Stomach smooth muscle (tissue), 2 donors: ENCODE results near the gene BACH2.

Source experiments
- H3K27ac ChIP-seq: one replicate; pipeline ENCODE4 v1.7.0; 2013; ENCODE audit warnings: mild to moderate bottlenecking, low read length, inconsistent platforms
- H3K27me3 ChIP-seq, 2 donors: one replicate each; pipeline ENCODE4 v1.7.0; 2013; ENCODE audit warnings: low read length in 2 of 2; ENCODE audit not compliant: insufficient read depth in 2 of 2, control insufficient read depth in 1 of 2
- H3K36me3 ChIP-seq, 2 donors: one replicate each; pipeline ENCODE4 v1.7.0; 2013; ENCODE audit warnings: low read length in 2 of 2; ENCODE audit not compliant: control insufficient read depth in 2 of 2, insufficient read depth in 2 of 2
- H3K4me1 ChIP-seq: one replicate; pipeline ENCODE4 v1.7.0; 2013; ENCODE audit warnings: low read length; ENCODE audit not compliant: control insufficient read depth, insufficient read depth
- H3K4me3 ChIP-seq, 2 donors: one replicate each; pipeline ENCODE4 v1.7.0; 2013; ENCODE audit warnings: low read length in 2 of 2
- H3K9ac ChIP-seq, 2 donors: one replicate each; pipeline ENCODE4 v1.7.0; 2013; ENCODE audit warnings: low read length in 2 of 2, mild to moderate bottlenecking in 1 of 2
- H3K9me3 ChIP-seq, 2 donors: one replicate each; pipeline ENCODE4 v1.7.0; 2013; ENCODE audit warnings: low read length in 2 of 2; ENCODE audit not compliant: control insufficient read depth in 2 of 2
- donor health status: healthy.
- donor health status: Pancreatic carcinoma.

Gene BACH2

DNA sequence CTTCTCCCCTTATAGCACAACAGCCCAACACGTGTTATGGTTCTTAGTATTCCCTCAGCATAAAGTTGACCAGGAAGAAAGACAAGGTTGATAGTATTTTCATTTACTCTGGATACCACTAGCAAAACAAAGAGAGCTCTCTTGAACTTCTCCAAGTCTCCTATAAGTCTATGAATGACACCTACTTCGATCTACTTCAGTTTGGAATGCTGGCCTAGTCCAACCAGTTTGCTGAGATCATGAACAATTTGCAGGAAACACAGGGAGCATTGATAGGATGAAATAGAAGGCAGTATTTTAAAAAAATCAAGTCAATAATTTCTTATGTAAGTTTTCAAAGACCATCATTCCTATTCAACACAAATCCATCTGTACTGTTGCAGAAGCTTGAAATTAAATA is 308.8 kb downstream of the BACH2 start:
- no peaks in the 10 kb centered on the region for H3K9me3 ChIP-seq
- H3K27ac ChIP-seq: no peak overlapping the region
- peaks cover 0 to 5% of the 10 kb centered on the region in 2 donors for H3K27me3 ChIP-seq
- H3K36me3 ChIP-seq: no peaks in the 10 kb centered on the region
- H3K4me1 ChIP-seq: no peaks in the 10 kb centered on the region
- H3K9ac ChIP-seq: no peak overlapping the region
- H3K4me3 ChIP-seq: no peak overlapping the region

DNA sequence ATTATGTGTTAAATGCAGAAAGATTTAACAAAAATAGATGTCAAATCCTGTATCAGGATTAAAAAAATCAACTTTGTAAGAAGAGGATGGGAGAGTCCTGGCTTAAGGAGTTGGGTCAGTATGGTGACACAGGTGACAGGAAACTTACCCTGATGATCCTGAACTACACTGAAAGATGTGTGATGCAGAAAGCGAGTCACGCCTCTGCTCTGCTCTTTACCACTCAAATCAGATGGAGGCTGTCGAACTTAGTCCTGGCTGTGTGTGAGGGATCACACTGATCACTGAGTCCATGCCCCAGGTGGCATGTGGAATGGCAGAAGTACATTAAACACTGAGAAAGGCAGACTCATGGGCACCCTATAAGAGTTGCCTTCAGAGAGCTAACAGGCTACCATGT is 309.5 kb downstream of the BACH2 start:
- Histone ChIP-seq H3K36me3 (no peaks in the 10 kb centered on the region), H3K27me3 (peaks cover 0 to 5% of the 10 kb centered on the region in 2 donors), H3K9me3 (no peaks in the 10 kb centered on the region), H3K27ac (no peak overlapping the region), H3K9ac (no peak overlapping the region), H3K4me1 (no peaks in the 10 kb centered on the region), H3K4me3 (no peak overlapping the region)

DNA sequence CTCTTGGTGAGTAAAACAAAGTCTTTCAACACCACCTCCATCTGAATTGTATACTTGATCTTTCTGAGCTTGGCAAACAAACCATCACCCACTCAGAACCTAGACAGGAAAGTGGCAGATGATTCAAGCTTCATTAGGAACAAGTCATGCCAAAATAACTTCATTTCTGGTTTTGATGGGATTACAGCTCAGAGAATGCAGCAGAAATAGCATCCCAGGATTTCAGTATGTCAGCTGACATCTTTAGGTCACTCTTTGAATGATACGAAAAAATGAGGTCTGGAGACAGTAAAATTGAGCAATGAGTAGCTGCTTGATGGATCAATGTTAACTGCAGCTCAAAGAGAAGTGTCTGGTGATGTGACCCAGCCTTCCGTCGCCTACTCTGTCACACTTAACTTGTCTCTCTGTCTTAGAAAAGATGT is 310.0 kb downstream of the BACH2 start:
- peaks cover 0 to 5% of the 10 kb centered on the region in 2 donors for H3K27me3 ChIP-seq
- H3K27ac ChIP-seq: no peak overlapping the region
- no peak overlapping the region for H3K9ac ChIP-seq

DNA sequence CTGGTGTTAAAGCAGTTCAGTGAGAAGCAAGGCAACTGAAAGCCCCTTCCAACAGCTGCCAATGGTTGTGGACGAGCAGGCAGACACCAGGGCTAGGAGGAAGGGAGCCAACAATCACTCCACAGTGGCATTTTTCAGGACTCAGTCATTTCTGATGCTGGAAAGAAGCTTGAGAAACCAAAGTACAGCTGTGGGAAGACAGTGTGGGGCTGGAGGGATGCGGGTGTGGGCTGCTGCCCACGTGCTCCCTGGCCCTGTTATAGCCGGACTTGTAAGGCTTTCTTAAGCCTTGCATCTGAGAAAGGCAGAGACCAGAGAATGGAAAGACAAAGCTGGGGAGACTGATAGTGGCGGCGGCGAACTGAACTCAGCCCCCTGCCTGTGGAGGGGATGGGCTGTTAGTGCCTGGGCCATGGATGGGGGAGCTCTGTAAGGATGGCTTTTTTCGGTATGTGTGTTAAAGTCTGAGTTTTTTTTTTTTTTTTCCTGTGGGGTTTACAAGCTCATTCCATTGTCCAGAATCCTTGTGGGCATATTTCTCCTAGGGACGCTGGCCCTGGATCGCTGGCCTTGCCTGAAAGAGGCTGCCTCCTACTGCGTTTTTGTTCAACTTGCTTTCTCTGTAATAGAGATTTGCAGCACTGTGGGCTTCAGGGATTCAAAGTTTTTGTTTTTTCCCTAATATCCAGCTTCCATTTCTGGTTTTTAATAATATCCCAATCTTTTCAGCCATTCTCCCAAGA is 310.7 kb downstream of the BACH2 start:
- peaks cover 0 to 5% of the 10 kb centered on the region in 2 donors for H3K27me3 ChIP-seq
- H3K4me1 ChIP-seq: no peaks in the 10 kb centered on the region
- H3K9ac ChIP-seq: no peak overlapping the region
- H3K4me3 ChIP-seq: no peak overlapping the region
- H3K36me3 ChIP-seq: no peaks in the 10 kb centered on the region
- H3K27ac ChIP-seq: no peak overlapping the region
- H3K9me3 ChIP-seq: no peaks in the 10 kb centered on the region

More for the DNA sequence above, 310.0 kb downstream of the BACH2 start:
- Histone ChIP-seq H3K36me3 (no peaks in the 10 kb centered on the region), H3K4me3 (no peak overlapping the region), H3K4me1 (no peaks in the 10 kb centered on the region), H3K9me3 (no peaks in the 10 kb centered on the region)

DNA sequence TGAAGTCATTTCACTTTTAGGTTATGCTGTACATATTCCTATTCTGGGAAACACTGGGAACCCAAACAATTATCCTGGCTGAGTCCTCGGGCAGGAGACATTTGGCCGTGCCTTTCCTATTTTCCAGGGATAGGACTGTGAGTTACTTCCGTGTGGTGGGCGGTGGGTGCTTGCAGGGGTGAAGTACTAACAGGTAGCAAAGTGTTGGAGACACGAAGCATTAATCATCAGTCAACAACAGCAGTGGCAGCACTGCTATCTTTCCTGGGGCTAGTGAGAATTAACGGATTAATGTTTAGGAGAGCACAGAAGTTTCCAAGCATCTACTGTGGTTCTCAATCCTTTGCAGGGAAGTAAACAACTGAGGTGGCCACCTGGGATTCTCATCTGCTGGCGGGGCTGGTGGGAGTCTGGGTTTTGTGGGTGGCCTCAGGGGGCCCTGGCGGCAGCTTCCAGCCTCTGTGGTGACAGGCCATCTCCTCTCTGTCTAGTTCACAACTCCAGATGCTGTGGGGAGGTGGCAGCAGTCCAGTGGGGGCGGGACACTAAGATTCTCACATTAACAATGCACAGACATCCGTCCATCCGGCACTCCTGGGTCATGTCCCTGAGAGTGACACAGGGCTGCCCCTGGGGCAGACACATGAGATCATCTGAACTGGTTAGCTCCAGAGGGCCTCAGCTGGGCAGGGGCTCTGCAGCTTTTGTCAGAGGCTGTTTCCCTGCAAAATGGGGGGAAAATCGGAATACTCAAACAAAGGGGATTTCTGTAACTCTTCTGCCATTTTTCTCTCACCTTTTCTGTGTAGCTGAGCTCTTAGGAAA is 311.5 kb downstream of the BACH2 start:
- Histone ChIP-seq H3K36me3 (no peaks in the 10 kb centered on the region), H3K27me3 (peaks cover 0 to 5% of the 10 kb centered on the region in 2 donors), H3K4me3 (no peak overlapping the region), H3K9me3 (no peaks in the 10 kb centered on the region), H3K4me1 (no peaks in the 10 kb centered on the region), H3K9ac (no peak overlapping the region), H3K27ac (no peak overlapping the region)

DNA sequence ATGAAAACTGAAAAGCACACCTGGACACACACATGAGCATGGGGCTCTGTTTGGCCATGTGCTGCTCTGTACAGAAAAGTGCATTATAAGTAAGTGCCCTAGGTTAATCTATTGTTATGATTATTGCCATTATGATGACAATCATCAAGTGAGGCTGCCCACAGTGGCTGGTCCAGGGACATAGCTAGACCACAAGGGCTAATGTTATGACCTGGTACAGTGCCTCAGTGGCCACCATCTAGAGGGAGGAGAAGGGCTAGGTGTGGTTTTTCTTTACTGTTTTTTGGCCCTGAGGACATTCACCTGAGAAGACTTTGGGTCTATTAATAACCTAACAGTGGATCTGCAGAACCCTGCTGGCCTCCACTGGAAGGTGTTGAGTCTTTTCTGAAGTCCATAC is 316.3 kb downstream of the BACH2 start:
- Histone ChIP-seq H3K4me1 (no peaks in the 10 kb centered on the region), H3K4me3 (no peak overlapping the region), H3K27me3 (peaks cover 0 to under 1% of the 10 kb centered on the region in 2 donors), H3K9me3 (no peaks in the 10 kb centered on the region), H3K27ac (no peak overlapping the region), H3K36me3 (no peaks in the 10 kb centered on the region), H3K9ac (no peak overlapping the region)

DNA sequence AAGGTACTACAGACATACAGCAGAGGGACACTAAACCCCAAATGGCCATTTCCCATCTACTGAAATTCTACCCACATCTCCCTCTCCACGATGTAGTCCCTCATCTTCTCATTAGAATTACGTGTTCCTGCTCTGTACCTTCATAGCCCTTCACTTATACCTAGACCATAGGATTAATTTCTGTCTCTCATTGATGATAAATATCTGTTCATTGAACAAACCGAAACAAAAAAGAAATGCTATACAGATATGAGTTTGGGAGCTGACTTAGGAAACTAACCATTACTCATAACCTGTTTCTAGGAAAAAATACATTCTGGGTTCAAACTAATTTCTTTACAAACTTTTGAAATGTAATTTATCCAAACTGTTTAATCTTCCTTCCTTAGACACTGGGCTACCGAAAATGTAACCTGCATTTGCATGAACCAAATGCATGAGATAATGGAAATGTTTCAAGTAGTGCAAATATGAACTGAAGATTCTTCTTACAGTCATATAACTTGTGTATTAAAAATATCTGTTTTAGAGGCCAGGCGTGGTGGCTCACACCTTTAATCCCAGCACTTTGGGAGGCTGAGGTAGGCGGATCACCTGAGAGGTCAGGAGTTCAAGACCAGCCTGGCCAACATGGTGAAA is 317.0 kb downstream of the BACH2 start:
- Histone ChIP-seq H3K36me3 (no peaks in the 10 kb centered on the region), H3K27ac (no peak overlapping the region), H3K4me3 (no peak overlapping the region), H3K9me3 (no peaks in the 10 kb centered on the region), H3K9ac (no peak overlapping the region), H3K4me1 (no peaks in the 10 kb centered on the region), H3K27me3 (no peaks in the 10 kb centered on the region)

DNA sequence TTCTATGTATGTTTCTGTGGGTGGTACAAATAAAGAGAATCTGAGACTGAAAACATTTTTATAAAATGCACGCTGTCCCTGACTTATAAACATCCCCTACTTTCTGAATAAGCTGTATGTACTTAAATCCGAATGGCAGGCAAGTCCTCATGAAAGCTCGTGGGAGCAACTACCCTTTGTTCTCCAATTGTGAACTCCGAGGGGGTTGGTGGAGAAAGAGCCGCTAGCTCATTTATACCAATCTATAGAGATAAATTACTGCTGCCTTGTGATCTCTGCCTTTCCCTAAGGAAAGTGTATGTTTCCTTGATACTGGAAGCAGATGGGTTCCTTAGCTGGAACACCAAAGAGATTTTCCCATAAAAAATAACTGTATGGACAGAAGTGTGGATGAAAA is 317.9 kb downstream of the BACH2 start:
- Histone ChIP-seq H3K4me3 (no peak overlapping the region), H3K36me3 (no peaks in the 10 kb centered on the region), H3K9ac (no peak overlapping the region), H3K27ac (no peak overlapping the region), H3K27me3 (no peaks in the 10 kb centered on the region), H3K9me3 (no peaks in the 10 kb centered on the region), H3K4me1 (no peaks in the 10 kb centered on the region)

DNA sequence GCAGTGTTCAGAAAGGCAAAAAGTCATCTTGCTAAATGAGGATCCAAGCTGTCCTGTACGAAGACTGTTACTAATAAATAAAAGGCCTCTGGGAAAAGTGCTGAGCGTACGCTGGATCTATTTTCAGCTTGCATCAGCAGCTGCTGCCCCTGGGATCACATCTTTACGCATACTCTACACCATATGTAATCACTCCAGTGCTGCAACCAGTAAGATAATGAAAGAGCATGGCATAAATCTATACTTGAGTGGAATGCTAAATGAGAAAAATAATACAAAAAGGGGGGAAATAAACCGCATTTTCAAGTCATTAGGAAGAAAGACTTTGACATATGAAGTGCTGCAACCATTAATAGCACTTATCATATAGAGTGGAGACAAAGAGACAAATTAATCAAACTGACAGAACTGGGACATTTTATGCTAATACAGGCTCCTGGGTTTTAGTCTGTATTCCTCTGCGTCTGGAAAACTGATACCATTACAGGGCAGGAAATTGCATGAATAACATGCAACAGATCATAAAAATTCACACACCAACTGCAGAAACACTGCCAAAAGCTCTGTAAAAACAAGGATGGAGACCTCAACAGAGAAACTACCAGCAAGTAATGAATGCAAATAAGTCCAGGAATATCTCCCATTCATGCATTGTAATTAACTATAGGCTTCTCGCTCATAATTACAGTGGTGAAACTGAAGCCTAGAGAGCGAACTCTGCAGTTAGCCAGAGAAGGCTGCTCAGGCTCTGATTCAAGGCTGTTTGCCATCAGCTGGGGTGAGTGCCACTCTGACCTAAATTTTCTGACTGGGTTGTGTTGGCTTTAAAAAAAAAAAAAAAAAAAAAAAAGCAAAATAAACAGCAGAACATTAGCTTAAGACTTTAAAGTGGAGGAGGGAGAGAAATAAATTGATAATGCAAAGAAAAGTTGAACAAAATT is 318.6 kb downstream of the BACH2 start:
- H3K4me3 ChIP-seq: no peak overlapping the region
- H3K36me3 ChIP-seq: no peaks in the 10 kb centered on the region
- H3K27ac ChIP-seq: no peak overlapping the region
- no peaks in the 10 kb centered on the region for H3K9me3 ChIP-seq
- no peaks in the 10 kb centered on the region for H3K27me3 ChIP-seq
- no peak overlapping the region for H3K9ac ChIP-seq
- H3K4me1 ChIP-seq: no peaks in the 10 kb centered on the region

DNA sequence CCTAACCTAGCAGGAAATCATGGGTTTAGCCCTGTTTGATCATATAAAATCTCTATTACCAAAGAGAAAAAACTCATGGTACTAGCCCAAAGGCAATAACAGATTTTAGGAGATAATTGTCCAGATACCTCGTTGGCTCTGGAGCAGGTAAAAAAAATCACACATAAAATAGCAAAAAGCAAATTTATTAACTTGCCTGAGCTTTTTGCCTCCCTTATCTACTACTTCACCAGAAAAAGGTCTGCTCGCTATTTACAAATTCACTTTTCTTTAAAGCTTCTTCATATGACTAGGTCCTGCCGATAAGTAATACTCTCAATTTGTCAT is 320.0 kb downstream of the BACH2 start:
- no peak overlapping the region for H3K4me3 ChIP-seq
- H3K27ac ChIP-seq: no peak overlapping the region
- H3K9me3 ChIP-seq: no peaks in the 10 kb centered on the region
- no peaks in the 10 kb centered on the region for H3K36me3 ChIP-seq
- H3K9ac ChIP-seq: no peak overlapping the region
- no peaks in the 10 kb centered on the region for H3K4me1 ChIP-seq
- no peaks in the 10 kb centered on the region for H3K27me3 ChIP-seq
